Middle frontal gyrus (tissue), 1 donor: Measurements from ENCODE around the gene PDCD11.
"Not testable (repeated sequence)": the region's sequence is repeated elsewhere in the genome, so short reads cannot be mapped to it uniquely, and the experiment has no call there.

Source experiments
- DNase-seq: peaks from one replicate; pipeline ENCODE4 v3.0.0-alpha.2; 2015; ENCODE audit warnings: low spot score; ENCODE audit errors: extremely low spot score

Gene PDCD11

DNA sequence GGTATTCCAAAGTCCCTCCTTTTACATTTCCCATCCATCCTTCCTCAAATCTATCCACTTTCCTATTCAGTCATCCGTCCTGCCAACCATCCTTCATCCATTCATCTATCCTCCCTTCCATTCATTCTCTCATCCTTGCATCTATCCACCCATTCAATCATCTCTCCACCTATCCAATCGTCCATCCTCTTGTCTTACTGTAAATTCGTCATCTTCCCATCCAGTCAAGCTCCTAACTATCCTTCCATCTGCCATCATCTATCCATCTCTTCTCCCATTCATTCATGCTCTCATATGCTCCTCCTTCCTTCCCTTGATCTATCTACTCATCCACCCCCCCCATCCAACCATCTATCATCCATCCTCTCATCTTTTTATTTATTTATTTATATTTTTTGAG lies 77.7 kb downstream of the PDCD11 start:
- DNase-seq = no peak

DNA sequence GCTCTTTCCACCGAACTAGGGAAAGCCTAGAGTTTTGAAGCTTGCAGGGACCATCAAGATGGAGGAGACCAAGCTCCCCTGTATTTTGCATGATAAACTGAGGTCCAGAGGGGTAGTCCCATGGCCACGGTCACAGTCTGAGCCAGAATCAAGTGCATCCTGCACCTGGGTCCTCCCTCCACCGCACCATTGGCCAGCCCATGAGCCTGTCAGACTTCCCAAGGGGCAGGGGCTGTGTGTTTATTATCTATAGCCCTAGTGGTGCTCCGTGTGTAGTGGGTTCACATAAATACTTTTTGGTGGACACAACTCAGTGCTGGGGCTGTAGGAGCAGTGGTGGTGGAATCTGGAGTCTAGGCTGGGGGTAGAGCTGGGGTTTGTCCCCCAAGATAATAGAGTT lies 79.0 kb downstream of the PDCD11 start:
- no peak for DNase-seq

DNA sequence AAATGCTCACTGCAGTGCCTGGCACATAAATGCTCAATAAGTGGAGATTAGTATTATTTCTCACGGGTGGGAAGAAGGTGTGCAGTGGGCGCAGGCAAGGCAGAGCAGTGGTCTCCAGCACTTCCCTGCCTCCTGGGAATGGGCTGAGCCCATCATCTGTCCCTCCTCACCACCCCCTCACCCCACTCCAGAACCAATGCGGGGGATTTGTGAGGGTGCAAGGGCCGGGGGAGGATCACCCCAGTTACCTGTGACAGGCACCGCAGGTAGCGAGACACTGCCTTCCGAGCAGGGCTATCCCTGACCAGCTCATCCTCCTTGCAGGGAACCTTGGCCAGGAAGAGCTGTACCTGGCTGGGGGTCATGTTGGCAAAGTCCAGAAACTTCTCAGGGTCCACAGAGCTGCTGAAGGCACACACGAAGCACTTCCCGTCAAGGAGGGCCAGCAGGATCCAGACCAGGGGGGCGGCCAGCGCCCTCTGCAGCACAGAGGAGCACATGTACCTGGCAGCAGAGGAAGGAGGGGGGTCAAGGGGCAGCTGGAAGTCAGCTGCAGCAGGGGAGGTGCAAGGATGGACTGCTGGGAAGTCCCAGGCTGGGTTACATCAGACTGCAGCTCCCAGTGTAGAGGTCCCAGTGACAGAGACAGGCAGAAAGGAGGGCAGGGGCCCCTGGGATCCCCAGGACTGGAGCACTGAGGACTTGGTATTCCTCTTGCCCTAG lies 79.8 kb downstream of the PDCD11 start:
- no peak for DNase-seq

DNA sequence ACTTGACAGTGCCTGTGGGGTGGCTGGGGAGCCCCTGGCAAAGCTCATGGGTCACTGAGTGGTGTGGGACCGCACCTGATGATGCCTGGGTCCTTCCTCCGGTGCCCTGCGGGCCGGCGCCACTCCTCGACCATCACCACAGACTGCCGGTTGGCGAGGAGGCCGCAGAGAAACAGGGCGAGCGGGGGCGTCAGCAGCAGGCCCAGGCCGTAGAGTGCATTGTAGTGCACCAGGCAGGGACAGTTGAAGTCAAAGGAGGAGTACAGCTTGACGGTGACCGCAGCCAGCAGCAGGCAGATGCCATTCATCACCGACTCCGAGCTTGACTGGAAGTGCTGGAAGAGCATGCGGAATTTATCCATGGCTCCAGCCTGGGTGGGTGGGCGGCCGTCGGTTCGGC lies 82.2 kb downstream of the PDCD11 start:
- no peak for DNase-seq

DNA sequence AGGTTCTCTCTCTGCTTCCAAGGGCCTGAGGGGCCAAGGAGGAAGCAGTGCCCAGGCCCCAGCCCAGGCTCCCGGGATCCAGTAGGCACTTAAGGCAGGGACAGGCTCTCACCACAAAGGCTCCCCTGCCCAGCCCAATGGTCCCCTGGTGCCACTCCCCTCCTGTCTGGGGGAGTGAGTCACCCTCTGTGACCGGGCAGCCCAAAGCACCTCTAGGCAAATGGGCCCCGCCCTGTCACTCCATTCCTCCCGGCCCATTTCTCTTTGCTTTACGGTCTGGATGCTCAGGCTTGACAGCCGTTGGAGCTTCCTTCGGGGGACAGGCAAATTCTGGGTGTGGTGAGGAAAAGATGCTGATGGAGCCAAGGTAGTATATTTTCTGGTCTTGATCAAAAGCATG lies 82.7 kb downstream of the PDCD11 start, which contains the start of gene CALHM3:
Gene CALHM3, minus strand, starts transcription at position 106 of the 400 bp plus-strand sequence. CDS start 208 bp downstream, outside the sequence.
- no peak for DNase-seq

DNA sequence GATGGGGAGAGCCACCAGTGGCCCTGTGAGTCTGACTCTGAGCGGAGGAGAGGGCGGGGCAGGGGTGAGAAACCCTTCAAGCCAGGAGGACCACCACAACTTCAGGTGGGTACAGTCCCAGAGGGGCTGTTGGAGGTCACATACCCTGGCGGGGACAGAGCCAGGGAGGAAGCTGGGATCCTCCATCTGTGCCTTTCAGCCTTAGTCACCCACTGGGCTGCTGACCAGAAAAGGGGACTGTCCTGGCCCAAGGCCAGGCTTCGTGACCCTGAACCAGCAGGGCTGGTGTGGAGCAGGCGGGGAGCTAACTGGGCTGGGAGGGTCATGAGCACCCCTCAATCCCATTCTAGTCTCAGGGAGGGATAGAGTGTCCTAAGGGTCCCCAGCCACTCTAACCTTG lies 84.1 kb downstream of the PDCD11 start:
- no peak for DNase-seq

DNA sequence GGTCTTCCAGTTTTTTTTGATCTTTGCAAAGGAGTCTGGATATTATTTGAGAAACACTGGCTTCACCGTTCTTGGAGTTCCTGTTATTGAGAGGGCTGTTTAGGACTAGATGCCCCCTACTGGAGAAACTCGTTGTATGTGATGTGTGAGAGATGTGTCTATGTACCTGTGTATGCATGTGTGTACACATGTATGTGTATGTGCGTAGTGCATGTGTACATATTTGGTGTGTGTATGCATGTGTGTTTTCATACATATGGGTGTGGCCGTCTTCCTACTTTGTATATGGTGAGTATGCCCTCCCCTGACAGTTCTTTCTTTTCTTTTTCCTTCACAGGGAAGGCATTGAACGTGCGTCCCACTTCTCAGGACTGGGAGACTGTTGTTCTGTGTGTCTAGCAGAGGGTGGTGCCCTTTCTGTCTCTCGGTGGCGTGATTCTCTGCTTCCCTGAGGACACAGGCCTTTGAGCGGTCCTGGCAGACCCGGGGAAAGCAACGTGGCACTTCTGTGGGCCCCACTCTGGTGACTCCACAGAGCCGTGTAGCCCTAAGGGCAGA lies 85.6 kb downstream of the PDCD11 start:
- no peak for DNase-seq

DNA sequence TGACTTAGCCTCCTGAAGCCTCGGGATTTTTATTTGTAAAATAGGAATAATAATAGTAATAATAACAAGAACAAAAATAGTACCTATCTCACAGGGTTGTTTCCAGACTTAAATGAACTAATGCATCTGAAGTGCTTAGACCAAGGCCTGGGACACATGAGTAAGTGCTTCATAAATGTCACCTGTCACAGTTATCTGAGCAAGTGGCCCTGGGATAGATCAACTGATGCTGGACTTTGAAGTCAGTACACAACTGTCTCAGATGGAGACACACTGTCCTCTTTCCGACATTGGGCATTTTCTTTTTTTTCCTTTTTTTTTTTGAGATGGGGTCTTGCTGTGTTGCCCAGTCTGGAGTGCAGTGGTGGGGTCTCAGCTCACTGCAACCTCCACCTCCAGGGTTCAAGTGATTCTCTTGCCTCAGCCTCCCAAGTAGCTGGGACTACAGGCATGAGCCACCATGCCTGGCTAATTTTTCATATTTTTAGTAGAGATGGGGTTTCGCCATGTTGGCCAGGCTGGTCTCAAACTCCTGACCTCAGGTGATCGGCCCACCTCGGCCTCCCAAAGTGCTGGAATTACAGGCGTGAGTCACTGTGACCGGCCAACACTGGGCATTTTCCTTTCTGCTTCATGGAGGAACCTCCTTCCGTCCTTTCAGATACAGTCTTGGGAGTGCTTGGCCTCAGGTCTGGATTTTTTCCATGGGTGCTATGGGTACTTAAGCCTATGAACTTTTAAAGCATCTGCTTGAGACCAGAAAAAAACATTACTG lies 90.4 kb downstream of the PDCD11 start:
- DNase-seq = not testable (repeated sequence)

DNA sequence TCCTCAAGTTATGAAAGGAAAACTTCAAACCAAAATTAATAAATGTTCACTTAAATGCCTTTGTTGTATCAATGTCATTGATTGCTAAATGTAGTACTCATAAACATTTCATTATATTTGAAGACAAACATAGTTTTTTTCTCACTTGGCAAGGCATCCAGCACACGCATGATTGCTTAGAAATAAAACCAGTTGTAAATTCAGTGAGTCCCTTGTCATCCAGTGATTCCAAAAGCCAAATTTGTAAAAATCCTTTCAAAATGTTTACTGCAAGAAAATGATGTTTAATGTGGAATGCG lies 90.9 kb downstream of the PDCD11 start:
- no peak for DNase-seq

DNA sequence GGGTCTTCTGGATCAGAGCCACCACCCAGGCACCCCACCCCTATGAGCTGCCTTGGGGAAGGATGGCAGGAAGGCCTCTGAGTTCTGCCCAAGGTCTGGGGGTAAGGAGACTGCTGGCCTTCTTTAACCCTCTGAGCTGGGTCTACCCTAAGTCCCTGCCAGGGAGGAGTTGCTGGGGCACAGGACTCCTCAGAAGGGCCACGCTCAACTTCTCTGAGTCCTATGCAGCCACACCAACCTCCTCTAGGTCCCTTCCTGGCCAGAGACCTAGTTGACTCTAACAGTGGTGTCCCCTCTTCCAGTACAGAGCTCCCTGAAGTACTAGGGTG lies 94.5 kb downstream of the PDCD11 start:
- no peak for DNase-seq

DNA sequence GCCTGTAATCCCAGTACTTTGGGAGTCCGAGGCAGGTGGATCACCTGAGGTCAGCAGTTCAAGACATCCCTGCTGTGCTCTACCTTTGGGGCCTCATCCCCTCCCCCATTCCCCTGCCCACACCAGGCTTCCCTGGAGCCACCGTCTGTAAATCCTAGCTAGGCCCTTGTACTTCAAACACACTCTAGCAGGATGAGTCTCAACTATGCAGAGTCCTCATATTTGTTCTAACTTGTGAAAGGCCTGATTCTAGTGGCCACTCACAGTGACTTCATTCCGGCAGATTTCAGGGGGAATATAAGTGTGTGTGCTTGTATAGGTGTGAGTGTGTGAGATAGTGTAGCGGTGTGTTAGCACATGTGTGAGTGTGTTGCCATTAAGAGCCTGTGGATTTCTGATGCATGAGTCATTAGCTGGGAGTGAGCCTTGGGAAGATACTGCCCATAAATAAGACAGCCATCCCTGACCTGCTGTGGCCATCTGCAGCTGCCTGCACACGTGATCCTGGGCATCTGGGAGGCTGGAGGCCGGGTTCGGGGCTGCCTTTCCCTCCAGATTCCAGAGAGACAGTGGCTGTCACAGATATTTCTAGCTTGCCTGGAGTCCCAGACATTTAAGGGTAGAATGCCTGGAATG lies 95.4 kb downstream of the PDCD11 start:
- no peak for DNase-seq

DNA sequence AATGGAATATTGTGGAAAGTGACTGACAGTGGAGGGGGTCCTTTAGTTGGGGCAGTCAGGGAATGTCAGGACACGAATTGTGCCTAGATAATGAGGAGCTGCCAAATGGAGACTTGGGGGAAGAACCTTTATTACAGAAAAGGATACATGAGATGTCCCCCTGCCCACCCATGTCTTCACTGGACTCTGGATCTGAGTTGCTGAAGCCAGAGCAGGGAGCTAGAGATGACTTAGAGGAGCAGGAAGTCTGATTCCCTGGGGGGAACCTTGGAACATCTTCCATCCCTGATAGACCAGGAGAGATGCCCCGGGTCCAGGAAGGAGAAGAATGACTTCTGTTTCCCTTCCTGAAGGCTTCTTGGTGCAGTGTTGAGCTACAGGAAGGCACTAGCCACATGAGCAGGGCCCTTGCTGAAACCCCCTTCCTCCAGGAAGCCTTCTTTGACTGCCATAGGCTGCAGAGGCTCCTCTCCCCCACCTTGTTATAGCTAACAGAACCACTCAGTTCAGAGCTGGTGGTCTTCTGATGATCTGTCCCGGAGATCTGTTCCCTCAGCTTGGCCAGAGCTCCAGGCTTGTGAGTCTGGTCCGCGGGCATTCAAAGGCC lies 96.3 kb downstream of the PDCD11 start:
- no peak for DNase-seq

DNA sequence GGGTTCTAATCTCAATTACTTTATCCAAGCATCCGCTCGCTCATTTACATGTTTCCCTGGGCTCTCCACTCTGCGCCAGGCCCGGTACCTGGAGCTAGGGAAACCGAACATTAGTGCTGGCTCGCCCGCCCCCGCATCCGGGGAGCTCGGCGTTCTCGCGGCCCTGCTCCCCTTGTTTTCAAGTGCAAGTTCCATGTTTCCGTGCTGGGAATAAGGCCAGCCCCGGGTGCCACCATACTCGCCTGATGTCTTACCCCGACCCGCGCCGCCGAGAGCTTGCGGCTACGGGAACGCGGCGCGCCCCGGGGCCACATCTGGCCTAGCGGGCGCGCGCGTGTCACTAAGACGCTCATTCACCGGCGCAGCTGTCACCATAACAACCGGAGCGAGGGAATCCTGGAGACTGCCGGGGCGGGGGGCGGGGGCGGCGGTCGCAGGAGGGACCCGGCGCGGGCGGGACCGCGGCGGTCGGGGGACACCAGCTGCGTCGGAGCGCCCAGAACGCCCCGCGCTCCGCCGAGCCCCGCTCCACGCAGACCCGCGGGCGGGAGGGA lies 97.0 kb downstream of the PDCD11 start, which contains the start of gene NEURL1:
Gene NEURL1, plus strand, starts transcription at position 344 of the 554 bp plus-strand sequence. CDS start 683 bp downstream, outside the sequence.
- peak; percentile 37 for DNase-seq

DNA sequence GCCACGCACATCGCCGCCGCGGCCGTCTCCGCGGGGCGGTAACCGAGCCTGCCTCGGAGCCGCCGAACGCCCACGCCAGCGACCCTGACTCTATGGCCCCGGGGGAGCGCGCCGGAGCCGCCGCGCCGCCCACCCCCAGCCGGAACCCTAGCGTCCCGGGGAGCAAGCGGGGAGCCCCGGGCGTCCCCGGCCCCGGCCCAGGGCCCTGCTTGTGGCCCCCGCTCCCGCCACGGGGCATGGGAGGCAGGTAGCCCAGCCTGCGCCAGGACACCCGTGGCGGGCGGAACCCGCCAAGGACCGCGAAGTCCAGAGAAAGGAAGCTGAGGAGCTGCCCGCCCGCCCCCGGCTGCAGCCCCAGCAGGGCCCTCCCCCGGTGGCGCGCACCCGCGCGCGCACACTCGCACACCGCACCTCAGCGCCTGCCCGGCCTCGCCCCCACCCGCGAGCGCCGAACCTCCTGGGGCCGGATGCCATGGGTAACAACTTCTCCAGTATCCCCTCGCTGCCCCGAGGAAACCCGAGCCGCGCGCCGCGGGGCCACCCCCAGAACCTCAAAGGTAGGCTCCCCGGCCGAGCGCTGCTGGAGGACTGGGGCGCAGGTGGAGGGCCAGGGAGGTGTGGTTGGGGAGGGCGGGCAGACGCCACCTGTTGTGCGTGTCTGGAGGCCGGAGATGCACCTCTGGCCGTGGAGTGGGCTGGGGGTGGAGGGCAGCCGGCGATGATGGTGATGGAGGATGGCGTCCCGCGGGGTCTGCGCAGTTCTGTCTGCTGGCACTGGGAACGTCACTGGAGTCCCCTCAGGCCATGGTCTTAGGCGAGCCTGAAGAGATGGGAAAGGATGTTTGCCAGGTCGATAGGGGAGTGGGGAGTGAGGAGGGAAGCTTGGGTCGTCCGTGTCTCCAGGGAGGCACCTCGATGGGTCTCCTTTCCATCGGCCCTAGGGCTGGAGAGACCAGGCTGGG lies 97.8 kb downstream of the PDCD11 start:
- no peak for DNase-seq

DNA sequence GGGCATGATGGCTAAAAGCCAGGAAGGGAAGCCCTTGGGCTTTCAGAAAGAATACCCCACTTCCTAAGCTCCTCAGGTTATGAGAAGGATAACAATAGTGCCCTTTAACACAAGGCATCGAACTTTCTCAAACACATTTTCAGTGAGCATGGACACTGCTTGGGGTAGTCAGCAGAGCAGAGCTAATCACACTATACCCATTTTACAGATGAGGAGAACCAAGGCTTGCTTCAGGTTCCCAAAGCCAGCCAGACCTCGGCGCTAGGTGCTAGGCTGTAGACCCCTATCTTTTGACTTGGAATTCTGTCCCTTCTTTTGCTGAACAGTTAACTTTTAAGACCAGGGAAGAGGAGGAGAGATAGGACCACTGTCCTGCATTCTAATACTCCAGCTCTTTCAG lies 98.9 kb downstream of the PDCD11 start:
- DNase-seq = no peak
